K562 (cell line): ENCODE data around the gene PSMB4. TPM values are rescaled to one million over a fixed set of nuclear protein-coding genes. Genes with fewer than 3 reads are reported as not detected.

Experiments
- ARHGAP35 ChIP-seq: fragments of 450-650 bp; IDR thresholded peaks from 2 replicates; pipeline ENCODE4 v1.6.1; 2018; ENCODE audit not compliant: partially characterized antibody
- E2F3 ChIP-seq: fragments of 250-450 bp; sonication (Bioruptor Pico); IDR thresholded peaks from 2 replicates; pipeline ENCODE4 v1.4.0; 2020; ENCODE audit warnings: mild to moderate bottlenecking
- EHMT2 ChIP-seq: fragments of 450-650 bp; IDR thresholded peaks from 2 replicates; pipeline ENCODE4 v1.6.1; 2018; ENCODE audit warnings: antibody characterized with exemption
- ELF1 ChIP-seq: fragments of 200-800 bp; sonication (Bioruptor generic); IDR thresholded peaks from 2 replicates; pipeline ENCODE4 v1.6.1; 2016; ENCODE audit warnings: missing genetic modification characterization, missing compliant biosample characterization
- FOXP4 ChIP-seq: sonication (generic); formaldehyde crosslinking; IDR thresholded peaks from 2 replicates; pipeline ENCODE4 v1.8.0; 2022; ENCODE audit warnings: mild to moderate bottlenecking, missing genetic modification reagents, borderline replicate concordance
- LARP7 ChIP-seq: fragments of 450-650 bp; IDR thresholded peaks from 2 replicates; pipeline ENCODE4 v1.6.1; 2016
- MTA2 ChIP-seq: fragments of 450-650 bp; IDR thresholded peaks from 2 replicates; pipeline ENCODE4 v1.6.1; 2016; ENCODE audit warnings: low read depth
- MYNN ChIP-seq, 2 experiments: sonication (generic); formaldehyde crosslinking in 1 of 2; IDR thresholded peaks; 2 replicates each; pipeline versions ENCODE4 v1.5.0 to v1.6.1; 2016 to 2020; ENCODE audit warnings: antibody characterized with exemption in 1 of 2, missing genetic modification reagents in 1 of 2
- NCOA2 ChIP-seq, 2 experiments: fragments of 450-650 bp; IDR thresholded peaks; 2 replicates each; pipeline ENCODE4 v1.6.1; 2018; ENCODE audit warnings: mild to moderate bottlenecking in 2 of 2, moderate library complexity in 1 of 2; ENCODE audit not compliant: partially characterized antibody in 2 of 2
- NFIC ChIP-seq: fragments of 450-650 bp; IDR thresholded peaks from 2 replicates; pipeline ENCODE4 v1.6.1; 2017; ENCODE audit warnings: mild to moderate bottlenecking, inconsistent platforms
- RBBP5 ChIP-seq: fragments of 200-600 bp; sonication (generic); IDR thresholded peaks from 2 replicates; pipeline ENCODE4 v1.6.1; 2012; ENCODE audit warnings: borderline replicate concordance, mild to moderate bottlenecking, low read length, control low read depth, inconsistent platforms; ENCODE audit not compliant: insufficient read depth, poor library complexity, severe bottlenecking
- RREB1 ChIP-seq: fragments of 250-450 bp; sonication (Bioruptor Pico); IDR thresholded peaks from 2 replicates; pipeline ENCODE4 v1.4.0; 2020
- U2AF2 ChIP-seq: fragments of 200-400 bp; formaldehyde crosslinking; optimal IDR thresholded peaks from 2 replicates; pipeline ENCODE3; 2017; ENCODE audit warnings: low read depth, mild to moderate bottlenecking, low read length
- USF1 ChIP-seq: sonication (generic); formaldehyde crosslinking; IDR thresholded peaks from 2 replicates; pipeline ENCODE4 v1.9.0; 2022; ENCODE audit warnings: mild to moderate bottlenecking, missing genetic modification reagents
- ZFP91 ChIP-seq: sonication (generic); formaldehyde crosslinking; IDR thresholded peaks from 2 replicates; pipeline ENCODE4 v1.8.0; 2022; ENCODE audit warnings: mild to moderate bottlenecking, missing genetic modification reagents
- ZNF174 ChIP-seq: fragments of 250-450 bp; sonication (Bioruptor Pico); IDR thresholded peaks from 2 replicates; pipeline ENCODE4 v1.4.0; 2020; ENCODE audit warnings: mild to moderate bottlenecking
- ZNF507 ChIP-seq: conservative IDR thresholded peaks from 2 replicates; pipeline ENCODE4 v1.6.1; 2017; ENCODE audit warnings: missing genetic modification characterization, missing compliant biosample characterization
- ZNF699 ChIP-seq: fragments of 250-450 bp; sonication (Bioruptor Pico); IDR thresholded peaks from 2 replicates; pipeline ENCODE4 v1.8.0; 2021; ENCODE audit warnings: mild to moderate bottlenecking, moderate library complexity; ENCODE audit not compliant: insufficient replicate concordance
- polyA plus RNA-seq, 8 experiments: library from polyadenylated mRNA; depleted of rRNA in 4 of 8; stranded (reverse) in 5 of 8; unstranded in 3 of 8; fragments of >200 nt; fragmentation: Nextera tagmentation in 2 of 8; fragmentation: Illumina TruSeq in 1 of 8; extraction: Ambion mirVana in 2 of 8; extraction: Trizol in 1 of 8; gene quantifications; 2 replicates each; pipeline versions ENCODE4 v1.2.1 to v1.2.3, GENCODE V29; 2011 to 2014; ENCODE audit warnings: inconsistent platforms in 1 of 8, missing spikeins in 1 of 8
- total RNA-seq, 7 experiments: library from RNA; depleted of rRNA in 6 of 7; stranded (reverse); fragments of >200 nt in 6 of 7; fragmentation: Illumina TruSeq in 2 of 7; extraction: Trizol in 2 of 7; gene quantifications; 2 replicates each; pipeline versions ENCODE4 v1.2.1 to v1.2.3, GENCODE V29; 2011 to 2021; ENCODE audit warnings: low replicate concordance in 1 of 7

The PSMB4 gene
- total and polyA plus RNA-seq, 9 of the 15 experiments (the other 6 are each of a cell fraction or from before 2014, with no cell fraction given): 397 to 674 (median 475) TPM

GRCh38 chr1:151370211-151370911 is 29.0 kb upstream of the PSMB4 start (continued):
- TF ChIP-seq RREB1 (no peak), FOXP4 (CRISPR knock-in tag) (no peak), ZNF174 (CRISPR knock-in tag) (no peak), ELF1 (tag) (peak; percentile 65), U2AF2 (no peak), ZFP91 (CRISPR knock-in tag) (no peak), NFIC (peak; percentile 55; the same call in 1 of the 2 replicates), EHMT2 (no peak), MYNN (IDR thresholded peaks at IDR 0.05) (peak; percentile 26; the same call in 1 of the 2 replicates), MYNN (CRISPR knock-in tag; IDR thresholded peaks at IDR 0.05) (no peak), NCOA2 (IDR thresholded peaks at IDR 0.05; ENCODE audit: partially characterized antibody in 2 of 2) (no peak), LARP7 (no peak), RBBP5 (peak; percentile 51), MTA2 (no peak), ZNF699 (CRISPR knock-in tag) (no peak), E2F3 (CRISPR knock-in tag) (no peak), ARHGAP35 (no peak), USF1 (no peak), ZNF507 (tag) (no peak)
